Heart left ventricle (tissue), 13 donors: ENCODE results near the gene DLG1.

Experiments used
- POLR2A ChIP-seq, 2 donors: fragments of 450-650 bp; IDR thresholded peaks; one replicate each; pipeline ENCODE4 v1.6.1; 2017; ENCODE audit warnings: antibody characterized with exemption in 2 of 2, mild to moderate bottlenecking in 2 of 2, moderate library complexity in 2 of 2
- TF ChIP-seq, protein P1 (sequence below), 12 donors: fragments of 200-600 bp; sonication (generic) in 4 of 12; IDR thresholded peaks; one replicate each; pipeline versions ENCODE4 v1.5.0 to v1.8.0; 2018 to 2022; ENCODE audit warnings: antibody characterized with exemption in 12 of 12, mild to moderate bottlenecking in 5 of 12
- donor health status: ischemic (EF 13 %, LVEDD 7.1; RV severe dilation, severe dysfunction).
- donor health status: DM: no; HTN: yes; CAD: no.
- donor health status: DM: no; HTN: no; CAD: no.
- donor health status: ischemic (EF 25% LVEDD 6.9; RV normal size, moderate dysfunction).
- donor health status: ischemic (EF 25% LVEDD 5.7; RV mildly dilated, moderate dysfunction).
- donor health status: ischemic (EF 35%, LVEDD 5.7; RV mildly dilated, moderate dysfunction).
- donor health status: nonischemic (EF 11% LVEDD 7.7; RV severe dilation, severe dysfunction).
- donor health status: DM: yes; HTN: yes; CAD: no.
- donor health status: PGD.
- donor health status: ischemic (EF 29% LVEDD 5.4; RV normal size, mild dysfunction).
- donor health status: nonischemic (EF 23%, LVEDD 6.1; RV moderate dilation, normal function).

DNA sequence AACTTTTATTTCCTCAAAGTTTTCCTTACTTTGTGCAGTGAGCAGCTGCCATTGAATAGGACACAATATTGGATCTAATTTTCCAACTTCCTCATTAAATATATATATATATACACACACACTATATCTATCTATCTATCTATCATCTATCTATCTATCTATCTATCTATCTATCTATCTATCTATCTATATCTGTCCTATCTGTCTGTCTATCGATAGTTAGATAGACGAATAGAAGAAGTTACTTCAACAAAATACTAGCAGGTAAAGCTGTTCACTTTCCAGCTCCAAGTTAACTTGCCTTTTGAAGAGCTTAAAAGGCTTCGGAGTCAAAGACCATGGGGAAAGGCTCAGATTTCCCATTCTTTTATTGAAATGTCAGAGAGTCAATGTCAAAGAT is 3.6 kb upstream of the DLG1 start:
- TF ChIP-seq POLR2A (IDR thresholded peaks at IDR 0.05), result no peak
- TF ChIP-seq, protein P1, sequence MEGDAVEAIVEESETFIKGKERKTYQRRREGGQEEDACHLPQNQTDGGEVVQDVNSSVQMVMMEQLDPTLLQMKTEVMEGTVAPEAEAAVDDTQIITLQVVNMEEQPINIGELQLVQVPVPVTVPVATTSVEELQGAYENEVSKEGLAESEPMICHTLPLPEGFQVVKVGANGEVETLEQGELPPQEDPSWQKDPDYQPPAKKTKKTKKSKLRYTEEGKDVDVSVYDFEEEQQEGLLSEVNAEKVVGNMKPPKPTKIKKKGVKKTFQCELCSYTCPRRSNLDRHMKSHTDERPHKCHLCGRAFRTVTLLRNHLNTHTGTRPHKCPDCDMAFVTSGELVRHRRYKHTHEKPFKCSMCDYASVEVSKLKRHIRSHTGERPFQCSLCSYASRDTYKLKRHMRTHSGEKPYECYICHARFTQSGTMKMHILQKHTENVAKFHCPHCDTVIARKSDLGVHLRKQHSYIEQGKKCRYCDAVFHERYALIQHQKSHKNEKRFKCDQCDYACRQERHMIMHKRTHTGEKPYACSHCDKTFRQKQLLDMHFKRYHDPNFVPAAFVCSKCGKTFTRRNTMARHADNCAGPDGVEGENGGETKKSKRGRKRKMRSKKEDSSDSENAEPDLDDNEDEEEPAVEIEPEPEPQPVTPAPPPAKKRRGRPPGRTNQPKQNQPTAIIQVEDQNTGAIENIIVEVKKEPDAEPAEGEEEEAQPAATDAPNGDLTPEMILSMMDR (IDR thresholded peaks at IDR 0.05), result no peak
